GM12878 (cell line): Measurements from ENCODE around the gene ZMIZ1. TPM values are rescaled to one million over a fixed set of nuclear protein-coding genes. Genes with fewer than 3 reads are reported as not detected.

Experiments used
- ATAC-seq: fragments of 200-7000 bp; cut with Tn5 transposase; 3 replicates; pipeline ENCODE4 v1.9.1; 2020; ENCODE audit warnings: mild to moderate bottlenecking, moderate library complexity
- BruUV-seq: library from RNA; stranded (reverse); fragments of 400-500 nt; replicated peaks from 2 replicates; lab custom pipeline; 2021; lab: Mats Ljungman, UMichigan
- CTCF ChIA-PET: fragments of 300-600 bp; sonication (Branson Sonifier 250); formaldehyde crosslinking; extraction: SDS; loops from one replicate; lab custom pipeline; 2021; ENCODE audit warnings: inconsistent platforms; lab: Yijun Ruan, JAX
- POLR2A ChIA-PET: fragments of 350-600 bp; formaldehyde crosslinking; extraction: SDS; loops from one replicate; lab custom pipeline; 2021; ENCODE audit warnings: inconsistent platforms; lab: Charles Lee
- RAD21 ChIA-PET: fragments of 300-600 bp; sonication (Branson Sonifier 250); formaldehyde crosslinking; loops from one replicate; lab custom pipeline; 2023; ENCODE audit warnings: antibody characterized with exemption; ENCODE audit not compliant: unreplicated experiment; lab: Charles Lee
- SMC1A ChIA-PET: fragments of 300-600 bp; sonication (Branson Sonifier 250); formaldehyde crosslinking; loops from one replicate; lab custom pipeline; 2023; ENCODE audit not compliant: unreplicated experiment, uncharacterized antibody; lab: Charles Lee
- DNase-seq: peaks from one replicate; pipeline ENCODE4 v3.0.0-alpha.2; 2011; ENCODE audit warnings: low read depth, low spot score
- FAIRE-seq: peaks from 3 replicates; lab custom pipeline; 2011; peaks lifted over from hg19 to GRCh38; lab: Jason Lieb, UNC
- H2AFZ ChIP-seq: 2 replicates; pipeline ENCODE4 v1.6.0; 2011; ENCODE audit warnings: low read depth, low read length, control low read depth; ENCODE audit not compliant: control insufficient read depth
- H3K27ac ChIP-seq: 2 replicates; pipeline ENCODE4 v1.5.1; 2011; ENCODE audit warnings: control low read depth; ENCODE audit not compliant: control insufficient read depth, insufficient read depth
- H3K27me3 ChIP-seq, 2 experiments: replicated peaks in 1 of 2; 2 replicates each; pipeline versions ENCODE4 v1.6.0 to v1.6.1; 2011; ENCODE audit warnings: low read length in 1 of 2; ENCODE audit not compliant: control insufficient read depth in 2 of 2, insufficient read depth in 2 of 2
- H3K36me3 ChIP-seq, 2 experiments: 2 replicates each; pipeline ENCODE4 v1.5.1; 2011; ENCODE audit warnings: low read length in 1 of 2; ENCODE audit not compliant: control insufficient read depth in 2 of 2, insufficient read depth in 2 of 2
- H3K4me1 ChIP-seq: 2 replicates; pipeline ENCODE4 v1.6.1; 2011; ENCODE audit warnings: mild to moderate bottlenecking, low read length, moderate library complexity, mixed read lengths; ENCODE audit not compliant: control insufficient read depth, insufficient read depth
- H3K4me2 ChIP-seq: 2 replicates; pipeline ENCODE4 v1.6.0; 2011; ENCODE audit warnings: control low read depth; ENCODE audit not compliant: control insufficient read depth, insufficient read depth
- H3K4me3 ChIP-seq: fragments of 200-600 bp; sonication (generic); 2 replicates; pipeline ENCODE4 v1.5.1; 2016
- H3K79me2 ChIP-seq: 2 replicates; pipeline ENCODE4 v1.6.0; 2011; ENCODE audit warnings: low read length; ENCODE audit not compliant: control insufficient read depth, insufficient read depth
- H3K9ac ChIP-seq: 2 replicates; pipeline ENCODE4 v1.8.0; 2011; ENCODE audit warnings: low read length, control low read depth, mixed read lengths; ENCODE audit not compliant: control insufficient read depth, insufficient read depth
- H3K9me3 ChIP-seq: replicated peaks from 3 replicates; pipeline ENCODE4 v1.5.1; 2011; ENCODE audit warnings: mild to moderate bottlenecking, low read length; ENCODE audit not compliant: control insufficient read depth, insufficient read depth
- H4K20me1 ChIP-seq: 2 replicates; pipeline ENCODE4 v1.6.0; 2011; ENCODE audit not compliant: control insufficient read depth, insufficient read depth
- CBX3 ChIP-seq: fragments of 200-600 bp; sonication (generic); IDR thresholded peaks from 2 replicates; pipeline ENCODE4 v1.6.1; 2016; ENCODE audit warnings: low read depth, borderline replicate concordance
- FOXK2 ChIP-seq: fragments of 450-650 bp; IDR thresholded peaks from 2 replicates; pipeline ENCODE4 v1.6.1; 2017; ENCODE audit warnings: mild to moderate bottlenecking, moderate library complexity
- JUND ChIP-seq: IDR thresholded peaks from 2 replicates; pipeline ENCODE4 v1.6.1; 2012; ENCODE audit warnings: low read depth, mild to moderate bottlenecking, low read length, improper control_type of control experiment, moderate library complexity
- NFIC ChIP-seq: IDR thresholded peaks from 2 replicates; pipeline ENCODE4 v1.6.1; 2012; ENCODE audit warnings: low read depth, mild to moderate bottlenecking, inconsistent platforms, low read length, moderate library complexity
- NFYA ChIP-seq: IDR thresholded peaks from 2 replicates; pipeline ENCODE4 v1.6.1; 2011; ENCODE audit warnings: low read depth, mild to moderate bottlenecking, low read length, improper control_type of control experiment, borderline replicate concordance
- NR2F1 ChIP-seq: fragments of 450-650 bp; conservative IDR thresholded peaks from 2 replicates; pipeline ENCODE4 v1.6.1; 2017; ENCODE audit warnings: mild to moderate bottlenecking
- TCF7 ChIP-seq: IDR thresholded peaks from 2 replicates; pipeline ENCODE4 v1.6.1; 2014; ENCODE audit warnings: antibody characterized with exemption, borderline replicate concordance
- YY1 ChIP-seq: IDR thresholded peaks from 2 replicates; pipeline ENCODE4 v1.6.1; 2011; ENCODE audit warnings: low read depth, mild to moderate bottlenecking, low read length
- WGBS: methylation state at CpG from one replicate; pipeline ENCODE4 v1.1.6; 2016; ENCODE audit warnings: low lambda C conversion rate; ENCODE audit not compliant: insufficient replicate concordance, insufficient coverage; ENCODE audit errors: missing lambda C conversion rate; 5-methylcytosine and 5-hydroxymethylcytosine counted together
- in situ Hi-C: fragments of 300-500 bp; cut with MboI; formaldehyde crosslinking; loops from 9 replicates; pipeline ENCODE4 v1.14.3; 2018; ENCODE audit warnings: mixed read lengths
- intact Hi-C: fragments of 100-400 bp; cut with micrococcal nuclease; formaldehyde crosslinking; loops from one replicate; pipeline ENCODE4 v1.14.2; 2022; ENCODE audit not compliant: unreplicated experiment
- polyA plus RNA-seq, 11 experiments: library from polyadenylated mRNA; depleted of rRNA in 4 of 11; unstranded in 6 of 11; stranded (reverse) in 5 of 11; fragments of >200 nt; fragmentation: Nextera tagmentation in 4 of 11; fragmentation: Illumina TruSeq in 1 of 11; extraction: Ambion mirVana in 4 of 11; extraction: Trizol in 1 of 11; gene quantifications; 1 replicate in 1 of 11; 2 replicates in 10 of 11; pipeline versions ENCODE4 v1.2.1 to v1.2.3, GENCODE V29; 2011 to 2016; ENCODE audit warnings: inconsistent platforms in 2 of 11, missing spikeins in 2 of 11, low read depth in 1 of 11
- total RNA-seq, 4 experiments: library from RNA; depleted of rRNA in 3 of 4; stranded (reverse); fragments of >200 nt in 3 of 4; fragmentation: Illumina TruSeq in 1 of 4; extraction: Trizol in 1 of 4; gene quantifications; 2 replicates each; pipeline versions ENCODE4 v1.2.1 to v1.2.3, GENCODE V29; 2013 to 2021
- TF ChIP-seq, protein P1 (sequence below): fragments of 450-650 bp; IDR thresholded peaks from 2 replicates; pipeline ENCODE4 v1.6.1; 2016; ENCODE audit warnings: mild to moderate bottlenecking, moderate library complexity, borderline replicate concordance
- TF ChIP-seq, protein P2 (sequence below): IDR thresholded peaks from 2 replicates; pipeline ENCODE4 v1.6.1; 2011; ENCODE audit warnings: mild to moderate bottlenecking, low read depth, low read length, moderate library complexity; ENCODE audit not compliant: insufficient replicate concordance
- TF ChIP-seq, protein P3 (sequence below): fragments of 450-650 bp; IDR thresholded peaks from 2 replicates; pipeline ENCODE4 v1.6.1; 2017; ENCODE audit warnings: antibody characterized with exemption, mild to moderate bottlenecking, moderate library complexity
- TF ChIP-seq, protein P4 (sequence below): IDR thresholded peaks from 2 replicates; pipeline ENCODE4 v1.6.1; 2012; ENCODE audit warnings: low read depth, low read length, improper control_type of control experiment

ZMIZ1 gene
- total and polyA plus RNA-seq, 10 of the 15 experiments (the other 5 are each of a cell fraction or from before 2014, with no cell fraction given) = 3.1 to 82.3 (median 14.9) TPM

DNA sequence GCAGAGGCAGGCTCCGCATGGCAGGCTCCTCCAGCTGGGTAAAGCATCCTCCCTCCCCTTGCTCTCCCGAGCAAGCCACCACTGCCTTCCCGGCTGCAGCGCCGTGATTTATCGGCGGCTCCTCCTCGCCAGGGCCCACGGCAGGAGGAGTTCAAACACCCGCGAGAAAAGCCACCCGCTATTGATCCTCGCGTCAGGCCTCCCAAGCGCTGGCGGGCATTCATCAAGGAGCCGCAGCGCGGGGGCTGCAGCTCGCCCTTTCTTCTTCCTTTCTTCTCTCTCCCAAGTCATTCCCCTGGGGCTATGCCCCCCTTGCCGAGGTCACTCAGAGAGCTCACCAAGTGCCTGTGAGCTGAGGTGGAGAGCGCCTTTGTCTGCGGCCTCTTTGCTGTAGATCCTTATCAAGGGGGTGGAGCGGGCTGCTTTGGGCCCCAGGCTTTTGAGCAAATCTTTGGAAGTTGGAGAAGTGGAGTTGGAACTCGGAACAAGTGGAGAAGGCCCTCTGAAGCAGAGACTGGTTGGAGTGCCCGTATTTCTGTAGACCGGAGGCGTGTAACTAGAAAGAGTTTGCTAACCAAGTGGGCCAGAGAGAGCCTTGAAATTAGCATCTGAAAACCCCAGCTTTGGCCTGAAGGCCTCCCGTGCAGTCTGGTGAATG, 171.3 kb downstream of the ZMIZ1 start:
- Histone ChIP-seq H4K20me1 (no peaks in the 10 kb centered on the region), H2AFZ (no peak overlapping the region), H3K4me2 (no peak overlapping the region), H3K27me3 (no peaks in the 10 kb centered on the region; a peak in 1 of 4 replicates), H3K4me3 (no peak overlapping the region), H3K27ac (no peak overlapping the region), H3K79me2 (peaks cover 31% of the 10 kb centered on the region), H3K9ac (no peak overlapping the region), H3K4me1 (peaks cover 15% of the 10 kb centered on the region), H3K36me3 (no peaks in the 10 kb centered on the region), H3K9me3 (no peaks in the 10 kb centered on the region)
- DNase-seq (no peak), FAIRE-seq (no peak), ATAC-seq (no peak)
- in situ Hi-C loops (no loop called here), intact Hi-C loops (no loop called here)
- CTCF ChIA-PET = interaction anchor here (0.6 to 1.6 kb wide), 3 partner anchors 11 to 1393 kb away, joined by 3 to 5 read pairs (median 4); no protein-coding TSS in a partner anchor
- RAD21 ChIA-PET = interaction anchor here (0.9 to 1.0 kb wide), 2 partner anchors 47 to 135 kb away, joined by 3 read pairs; no protein-coding TSS in a partner anchor
- SMC1A ChIA-PET = interaction anchor here (1.0 to 2.0 kb wide), 3 partner anchors 37 to 82 kb away, joined by 3 to 6 read pairs (median 4); no protein-coding TSS in a partner anchor
- no TSS peak for BruUV-seq
- POLR2A ChIA-PET = interaction anchor here (0.7 to 1.4 kb wide), 2 partner anchors 11 to 257 kb away, joined by 4 read pairs; no protein-coding TSS in a partner anchor
- 82% methylated on average over 20 of the region's 29 CpGs for WGBS
- TF ChIP-seq FOXK2 = no peak
- TF ChIP-seq, protein P1, sequence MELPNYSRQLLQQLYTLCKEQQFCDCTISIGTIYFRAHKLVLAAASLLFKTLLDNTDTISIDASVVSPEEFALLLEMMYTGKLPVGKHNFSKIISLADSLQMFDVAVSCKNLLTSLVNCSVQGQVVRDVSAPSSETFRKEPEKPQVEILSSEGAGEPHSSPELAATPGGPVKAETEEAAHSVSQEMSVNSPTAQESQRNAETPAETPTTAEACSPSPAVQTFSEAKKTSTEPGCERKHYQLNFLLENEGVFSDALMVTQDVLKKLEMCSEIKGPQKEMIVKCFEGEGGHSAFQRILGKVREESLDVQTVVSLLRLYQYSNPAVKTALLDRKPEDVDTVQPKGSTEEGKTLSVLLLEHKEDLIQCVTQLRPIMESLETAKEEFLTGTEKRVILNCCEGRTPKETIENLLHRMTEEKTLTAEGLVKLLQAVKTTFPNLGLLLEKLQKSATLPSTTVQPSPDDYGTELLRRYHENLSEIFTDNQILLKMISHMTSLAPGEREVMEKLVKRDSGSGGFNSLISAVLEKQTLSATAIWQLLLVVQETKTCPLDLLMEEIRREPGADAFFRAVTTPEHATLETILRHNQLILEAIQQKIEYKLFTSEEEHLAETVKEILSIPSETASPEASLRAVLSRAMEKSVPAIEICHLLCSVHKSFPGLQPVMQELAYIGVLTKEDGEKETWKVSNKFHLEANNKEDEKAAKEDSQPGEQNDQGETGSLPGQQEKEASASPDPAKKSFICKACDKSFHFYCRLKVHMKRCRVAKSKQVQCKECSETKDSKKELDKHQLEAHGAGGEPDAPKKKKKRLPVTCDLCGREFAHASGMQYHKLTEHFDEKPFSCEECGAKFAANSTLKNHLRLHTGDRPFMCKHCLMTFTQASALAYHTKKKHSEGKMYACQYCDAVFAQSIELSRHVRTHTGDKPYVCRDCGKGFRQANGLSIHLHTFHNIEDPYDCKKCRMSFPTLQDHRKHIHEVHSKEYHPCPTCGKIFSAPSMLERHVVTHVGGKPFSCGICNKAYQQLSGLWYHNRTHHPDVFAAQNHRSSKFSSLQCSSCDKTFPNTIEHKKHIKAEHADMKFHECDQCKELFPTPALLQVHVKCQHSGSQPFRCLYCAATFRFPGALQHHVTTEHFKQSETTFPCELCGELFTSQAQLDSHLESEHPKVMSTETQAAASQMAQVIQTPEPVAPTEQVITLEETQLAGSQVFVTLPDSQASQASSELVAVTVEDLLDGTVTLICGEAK = no peak
- no peak for TF ChIP-seq NFYA
- TF ChIP-seq, protein P2, sequence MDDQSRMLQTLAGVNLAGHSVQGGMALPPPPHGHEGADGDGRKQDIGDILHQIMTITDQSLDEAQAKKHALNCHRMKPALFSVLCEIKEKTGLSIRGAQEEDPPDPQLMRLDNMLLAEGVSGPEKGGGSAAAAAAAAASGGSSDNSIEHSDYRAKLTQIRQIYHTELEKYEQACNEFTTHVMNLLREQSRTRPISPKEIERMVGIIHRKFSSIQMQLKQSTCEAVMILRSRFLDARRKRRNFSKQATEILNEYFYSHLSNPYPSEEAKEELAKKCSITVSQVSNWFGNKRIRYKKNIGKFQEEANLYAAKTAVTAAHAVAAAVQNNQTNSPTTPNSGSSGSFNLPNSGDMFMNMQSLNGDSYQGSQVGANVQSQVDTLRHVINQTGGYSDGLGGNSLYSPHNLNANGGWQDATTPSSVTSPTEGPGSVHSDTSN = no peak
- no peak for TF ChIP-seq JUND
- TF ChIP-seq, protein P3, sequence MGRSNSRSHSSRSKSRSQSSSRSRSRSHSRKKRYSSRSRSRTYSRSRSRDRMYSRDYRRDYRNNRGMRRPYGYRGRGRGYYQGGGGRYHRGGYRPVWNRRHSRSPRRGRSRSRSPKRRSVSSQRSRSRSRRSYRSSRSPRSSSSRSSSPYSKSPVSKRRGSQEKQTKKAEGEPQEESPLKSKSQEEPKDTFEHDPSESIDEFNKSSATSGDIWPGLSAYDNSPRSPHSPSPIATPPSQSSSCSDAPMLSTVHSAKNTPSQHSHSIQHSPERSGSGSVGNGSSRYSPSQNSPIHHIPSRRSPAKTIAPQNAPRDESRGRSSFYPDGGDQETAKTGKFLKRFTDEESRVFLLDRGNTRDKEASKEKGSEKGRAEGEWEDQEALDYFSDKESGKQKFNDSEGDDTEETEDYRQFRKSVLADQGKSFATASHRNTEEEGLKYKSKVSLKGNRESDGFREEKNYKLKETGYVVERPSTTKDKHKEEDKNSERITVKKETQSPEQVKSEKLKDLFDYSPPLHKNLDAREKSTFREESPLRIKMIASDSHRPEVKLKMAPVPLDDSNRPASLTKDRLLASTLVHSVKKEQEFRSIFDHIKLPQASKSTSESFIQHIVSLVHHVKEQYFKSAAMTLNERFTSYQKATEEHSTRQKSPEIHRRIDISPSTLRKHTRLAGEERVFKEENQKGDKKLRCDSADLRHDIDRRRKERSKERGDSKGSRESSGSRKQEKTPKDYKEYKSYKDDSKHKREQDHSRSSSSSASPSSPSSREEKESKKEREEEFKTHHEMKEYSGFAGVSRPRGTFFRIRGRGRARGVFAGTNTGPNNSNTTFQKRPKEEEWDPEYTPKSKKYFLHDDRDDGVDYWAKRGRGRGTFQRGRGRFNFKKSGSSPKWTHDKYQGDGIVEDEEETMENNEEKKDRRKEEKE = no peak
- no peak for TF ChIP-seq CBX3
- TF ChIP-seq YY1 = no peak
- TF ChIP-seq NR2F1 = no peak
- TF ChIP-seq TCF7 = no peak
- TF ChIP-seq, protein P4, sequence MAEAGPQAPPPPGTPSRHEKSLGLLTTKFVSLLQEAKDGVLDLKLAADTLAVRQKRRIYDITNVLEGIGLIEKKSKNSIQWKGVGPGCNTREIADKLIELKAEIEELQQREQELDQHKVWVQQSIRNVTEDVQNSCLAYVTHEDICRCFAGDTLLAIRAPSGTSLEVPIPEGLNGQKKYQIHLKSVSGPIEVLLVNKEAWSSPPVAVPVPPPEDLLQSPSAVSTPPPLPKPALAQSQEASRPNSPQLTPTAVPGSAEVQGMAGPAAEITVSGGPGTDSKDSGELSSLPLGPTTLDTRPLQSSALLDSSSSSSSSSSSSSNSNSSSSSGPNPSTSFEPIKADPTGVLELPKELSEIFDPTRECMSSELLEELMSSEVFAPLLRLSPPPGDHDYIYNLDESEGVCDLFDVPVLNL = no peak
- no peak for TF ChIP-seq NFIC
